OCI-LY1 (cell line): Measurements from ENCODE around the gene SLC26A4.

ENCODE experiments used
- H2AFZ ChIP-seq: fragments of 200-600 bp; sonication (generic), shearing (Covaris generic); 2 replicates; pipeline ENCODE4 v1.6.0; 2014; ENCODE audit warnings: antibody characterized with exemption, mild to moderate bottlenecking, low read length
- H3F3A ChIP-seq: fragments of 200-600 bp; sonication (generic), shearing (Covaris generic); 2 replicates; pipeline ENCODE4 v1.6.0; 2014; ENCODE audit warnings: mild to moderate bottlenecking, antibody characterized with exemption, low read length, moderate library complexity; ENCODE audit not compliant: insufficient read depth
- H3K27ac ChIP-seq: fragments of 200-600 bp; sonication (generic); 2 replicates; pipeline ENCODE4 v1.5.1; 2014; ENCODE audit warnings: low read length, mixed run types, mild to moderate bottlenecking, low read depth; ENCODE audit not compliant: poor library complexity, severe bottlenecking
- H3K27me3 ChIP-seq: fragments of 200-600 bp; sonication (generic); 2 replicates; pipeline ENCODE4 v1.6.0; 2014; ENCODE audit warnings: antibody characterized with exemption, mild to moderate bottlenecking, low read length, moderate library complexity; ENCODE audit not compliant: insufficient read depth
- H3K36me3 ChIP-seq: fragments of 200-600 bp; sonication (generic); 2 replicates; pipeline ENCODE4 v1.6.1; 2014; ENCODE audit warnings: mild to moderate bottlenecking, antibody characterized with exemption, low read length, moderate library complexity, mixed read lengths; ENCODE audit not compliant: insufficient read depth
- H3K4me1 ChIP-seq: fragments of 200-600 bp; sonication (generic); 2 replicates; pipeline ENCODE4 v1.5.1; 2014; ENCODE audit warnings: mild to moderate bottlenecking, low read length, moderate library complexity; ENCODE audit not compliant: insufficient read depth, severe bottlenecking
- H3K4me2 ChIP-seq: fragments of 200-600 bp; sonication (generic), shearing (Covaris generic); 2 replicates; pipeline ENCODE4 v1.6.1; 2014; ENCODE audit warnings: low read length
- H3K4me3 ChIP-seq: fragments of 200-600 bp; sonication (generic); 2 replicates; pipeline ENCODE4 v1.5.1; 2014; ENCODE audit warnings: low read length, low read depth, mild to moderate bottlenecking, mixed read lengths; ENCODE audit not compliant: poor library complexity, severe bottlenecking
- H3K79me2 ChIP-seq: fragments of 200-600 bp; shearing (Covaris generic); 2 replicates; pipeline ENCODE4 v1.6.1; 2016; ENCODE audit warnings: mixed run types, low read length, mixed read lengths; ENCODE audit not compliant: insufficient read depth
- H3K9ac ChIP-seq: fragments of 200-600 bp; sonication (generic), shearing (Covaris generic); 2 replicates; pipeline ENCODE4 v1.6.1; 2014; ENCODE audit warnings: mild to moderate bottlenecking, low read length, mixed read lengths
- H3K9me2 ChIP-seq: fragments of 200-600 bp; sonication (generic), shearing (Covaris generic); 2 replicates; pipeline ENCODE4 v1.6.1; 2014; ENCODE audit warnings: low read depth, mild to moderate bottlenecking, low read length, mixed read lengths
- H3K9me3 ChIP-seq: fragments of 200-600 bp; shearing (Covaris generic); 2 replicates; pipeline ENCODE4 v1.6.1; 2014; ENCODE audit warnings: low read length, mixed read lengths
- H4K20me1 ChIP-seq: fragments of 200-600 bp; sonication (generic), shearing (Covaris generic); 2 replicates; pipeline ENCODE4 v1.6.0; 2016; ENCODE audit warnings: mild to moderate bottlenecking, low read length; ENCODE audit not compliant: insufficient read depth
- EZH2 ChIP-seq: fragments of 200-600 bp; sonication (generic), shearing (Covaris generic); IDR thresholded peaks from 2 replicates; pipeline ENCODE4 v1.8.0; 2017; ENCODE audit warnings: borderline replicate concordance, mixed run types, mild to moderate bottlenecking, antibody characterized with exemption, low read length, moderate library complexity, mixed read lengths
- TF ChIP-seq, protein P1 (sequence below): fragments of 200-600 bp; sonication (generic), shearing (Covaris generic); IDR thresholded peaks from 2 replicates; pipeline ENCODE4 v1.5.1; 2017; ENCODE audit warnings: mild to moderate bottlenecking, antibody characterized with exemption, low read length, moderate library complexity, mixed read lengths

SLC26A4 gene

DNA sequence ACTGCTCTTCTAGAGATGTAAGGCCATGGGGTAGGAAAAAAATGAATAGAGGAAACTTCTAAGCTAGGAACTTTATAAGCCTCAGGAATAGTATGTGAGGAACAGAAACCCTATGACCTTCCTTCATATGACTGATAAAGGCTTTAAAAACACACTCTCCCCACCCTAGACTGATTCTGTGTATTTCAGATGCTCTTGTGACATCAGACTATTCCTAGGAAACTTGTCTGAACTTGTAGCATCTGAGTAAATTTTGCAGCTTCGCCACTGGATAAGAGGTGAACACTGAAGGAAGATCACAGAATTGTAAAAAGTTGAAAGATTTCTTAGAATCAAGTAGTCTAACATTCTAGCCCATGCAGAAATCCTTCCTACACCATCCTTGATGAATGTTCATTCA is 52.3 kb downstream of the SLC26A4 start:
- no peaks in the 10 kb centered on the region for H3K9me2 ChIP-seq
- H3K79me2 ChIP-seq: no peaks in the 10 kb centered on the region
- no peak overlapping the region for H3K27ac ChIP-seq
- no peak overlapping the region for H3K4me3 ChIP-seq
- no peak for TF ChIP-seq EZH2
- TF ChIP-seq, protein P1, sequence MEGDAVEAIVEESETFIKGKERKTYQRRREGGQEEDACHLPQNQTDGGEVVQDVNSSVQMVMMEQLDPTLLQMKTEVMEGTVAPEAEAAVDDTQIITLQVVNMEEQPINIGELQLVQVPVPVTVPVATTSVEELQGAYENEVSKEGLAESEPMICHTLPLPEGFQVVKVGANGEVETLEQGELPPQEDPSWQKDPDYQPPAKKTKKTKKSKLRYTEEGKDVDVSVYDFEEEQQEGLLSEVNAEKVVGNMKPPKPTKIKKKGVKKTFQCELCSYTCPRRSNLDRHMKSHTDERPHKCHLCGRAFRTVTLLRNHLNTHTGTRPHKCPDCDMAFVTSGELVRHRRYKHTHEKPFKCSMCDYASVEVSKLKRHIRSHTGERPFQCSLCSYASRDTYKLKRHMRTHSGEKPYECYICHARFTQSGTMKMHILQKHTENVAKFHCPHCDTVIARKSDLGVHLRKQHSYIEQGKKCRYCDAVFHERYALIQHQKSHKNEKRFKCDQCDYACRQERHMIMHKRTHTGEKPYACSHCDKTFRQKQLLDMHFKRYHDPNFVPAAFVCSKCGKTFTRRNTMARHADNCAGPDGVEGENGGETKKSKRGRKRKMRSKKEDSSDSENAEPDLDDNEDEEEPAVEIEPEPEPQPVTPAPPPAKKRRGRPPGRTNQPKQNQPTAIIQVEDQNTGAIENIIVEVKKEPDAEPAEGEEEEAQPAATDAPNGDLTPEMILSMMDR: no peak
- H3K4me1 ChIP-seq: no peaks in the 10 kb centered on the region
- no peaks in the 10 kb centered on the region for H3K27me3 ChIP-seq
- no peak overlapping the region for H3K9ac ChIP-seq
- H3K9me3 ChIP-seq: no peaks in the 10 kb centered on the region
- no peaks in the 10 kb centered on the region for H3K36me3 ChIP-seq
- no peak overlapping the region for H2AFZ ChIP-seq
- no peak overlapping the region for H3K4me2 ChIP-seq
- H3F3A ChIP-seq: no peaks in the 10 kb centered on the region
- H4K20me1 ChIP-seq: no peaks in the 10 kb centered on the region

DNA sequence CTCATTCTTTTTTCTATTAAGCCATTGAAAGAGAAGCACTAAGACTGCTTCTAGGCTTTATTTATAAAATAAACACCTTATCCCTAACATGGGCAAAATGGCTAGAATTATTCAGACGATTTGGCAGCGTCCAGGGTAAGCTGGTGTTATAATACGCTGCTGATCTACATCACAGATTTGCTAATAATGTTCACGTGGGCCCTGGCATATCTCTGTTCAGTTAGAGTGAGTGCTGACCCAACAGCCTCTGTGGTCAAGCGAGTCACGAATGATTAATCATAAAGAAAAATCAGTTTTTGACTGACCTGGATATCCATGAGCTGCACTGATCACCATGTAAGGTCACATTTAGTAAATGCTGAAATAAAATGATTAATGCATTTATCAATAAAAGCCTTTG is 54.9 kb downstream of the SLC26A4 start:
- TF ChIP-seq, protein P1: no peak
- TF ChIP-seq EZH2: no peak
- H3K4me3 ChIP-seq: no peak overlapping the region
- H3K4me1 ChIP-seq: no peaks in the 10 kb centered on the region
- no peak overlapping the region for H2AFZ ChIP-seq
- H3K36me3 ChIP-seq: no peaks in the 10 kb centered on the region
- H3K9ac ChIP-seq: no peak overlapping the region
- H3K4me2 ChIP-seq: no peak overlapping the region
- no peaks in the 10 kb centered on the region for H4K20me1 ChIP-seq
- H3K9me3 ChIP-seq: no peaks in the 10 kb centered on the region
- no peaks in the 10 kb centered on the region for H3K9me2 ChIP-seq
- H3K27ac ChIP-seq: no peak overlapping the region
- no peaks in the 10 kb centered on the region for H3F3A ChIP-seq
- H3K27me3 ChIP-seq: no peaks in the 10 kb centered on the region
- no peaks in the 10 kb centered on the region for H3K79me2 ChIP-seq

DNA sequence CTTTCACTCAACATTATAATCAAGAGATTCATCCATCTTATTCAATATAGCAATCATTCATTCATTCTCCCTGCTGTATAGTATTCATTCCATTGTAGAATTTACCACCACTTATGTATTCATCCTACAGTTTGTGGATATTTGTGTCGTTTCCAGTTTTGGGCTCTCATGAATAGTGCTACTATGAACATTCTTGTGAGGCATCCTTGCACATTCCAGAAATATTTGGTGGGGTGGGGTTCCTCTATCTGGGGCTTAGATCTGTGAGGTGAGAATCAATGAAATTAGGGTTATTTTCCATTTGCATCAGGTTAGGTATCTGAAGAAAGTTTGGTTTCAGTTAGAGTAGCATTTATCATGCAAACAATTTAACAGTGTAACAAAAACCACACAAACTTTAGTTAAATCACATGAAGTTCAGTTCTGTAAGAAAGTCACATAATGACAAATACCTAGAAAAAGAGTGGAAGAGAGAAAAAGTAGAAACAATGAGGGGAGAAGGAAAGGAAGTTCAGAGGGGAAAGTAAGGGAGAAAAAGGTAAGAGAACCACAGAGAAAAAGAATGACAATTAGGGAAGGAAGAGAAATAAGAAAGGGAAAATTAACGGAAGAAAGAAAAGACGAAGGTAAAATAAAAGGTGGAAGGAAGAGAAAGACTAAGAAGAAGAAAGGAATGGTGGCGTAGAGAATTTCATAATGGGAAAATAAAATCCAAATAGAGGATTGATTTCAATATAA is 58.0 kb downstream of the SLC26A4 start:
- no peaks in the 10 kb centered on the region for H3K27me3 ChIP-seq
- H3K9ac ChIP-seq: no peak overlapping the region
- no peaks in the 10 kb centered on the region for H3F3A ChIP-seq
- no peaks in the 10 kb centered on the region for H3K36me3 ChIP-seq
- H3K79me2 ChIP-seq: no peaks in the 10 kb centered on the region
- no peak overlapping the region for H2AFZ ChIP-seq
- no peak overlapping the region for H3K27ac ChIP-seq
- TF ChIP-seq, protein P1: no peak
- TF ChIP-seq EZH2: no peak
- H4K20me1 ChIP-seq: no peaks in the 10 kb centered on the region
- H3K9me3 ChIP-seq: no peaks in the 10 kb centered on the region
- no peaks in the 10 kb centered on the region for H3K4me1 ChIP-seq
- H3K9me2 ChIP-seq: no peaks in the 10 kb centered on the region
- no peak overlapping the region for H3K4me3 ChIP-seq
- no peak overlapping the region for H3K4me2 ChIP-seq
